Mucosa of descending colon (tissue), 3 donors: ENCODE data around the gene HCFC2. TPM values are rescaled to one million over a fixed set of nuclear protein-coding genes. Genes with fewer than 3 reads are reported as not detected.

ENCODE experiments used
- ATAC-seq: fragments of 200-7000 bp; cut with Tn5 transposase; one replicate; pipeline ENCODE4 v1.9.1; 2020; ENCODE audit warnings: mild to moderate bottlenecking, moderate library complexity
- DNase-seq, 3 donors: peaks; one replicate each; pipeline ENCODE4 v3.0.0-alpha.2; 2020
- H3K36me3 ChIP-seq: fragments of 200-600 bp; one replicate; pipeline ENCODE4 v1.8.0; 2021; ENCODE audit warnings: low read depth, mild to moderate bottlenecking
- H3K4me1 ChIP-seq: fragments of 200-600 bp; one replicate; pipeline ENCODE4 v1.8.0; 2021; ENCODE audit warnings: low read depth, mild to moderate bottlenecking
- H3K4me3 ChIP-seq: fragments of 200-600 bp; one replicate; pipeline ENCODE4 v1.8.0; 2021; ENCODE audit warnings: mild to moderate bottlenecking
- H3K9me3 ChIP-seq: fragments of 200-600 bp; one replicate; pipeline ENCODE4 v1.8.0; 2021; ENCODE audit warnings: mild to moderate bottlenecking
- CTCF ChIP-seq: fragments of 200-600 bp; IDR thresholded peaks from one replicate; pipeline ENCODE4 v1.8.0; 2022; ENCODE audit warnings: antibody characterized with exemption, mild to moderate bottlenecking
- intact Hi-C, 2 donors: fragments of 100-400 bp; cut with DNase I in 1 of 2; cut with micrococcal nuclease in 1 of 2; formaldehyde crosslinking; loops; one replicate each; pipeline versions ENCODE4 v1.11.0 to v1.11.1; 2022; cut with DNase I, micrococcal nuclease
- total RNA-seq, 3 donors: library from RNA; stranded (reverse); fragmentation: NEBNext Ultra II Directional in 2 of 3; extraction: Animal tissue kit (Norgen Biotek cat#: 25700) in 2 of 3; gene quantifications; one replicate each; pipeline versions ENCODE4 v1.2.1 to v1.2.4, GENCODE V29; 2021 to 2023
- donor health status: DM: no; HTN: no; CAD: no; lungs with moderate emphysema.
- donor health status: DM: no; HTN: no; CAD: no.
- donor health status: DM: no; HTN: yes; CAD: no.

The HCFC2 gene
- total RNA-seq, 3 donors from 2014 or later: 13.8 to 31.9 (median 14.2) TPM

GRCh38 chr12:104152685-104153241 is 88.4 kb downstream of the HCFC2 start:
- ATAC-seq (no peak), DNase-seq (no peak)
- Histone ChIP-seq H3K4me1 (no peaks in the 10 kb centered on the region), H3K9me3 (no peaks in the 10 kb centered on the region), H3K36me3 (no peaks in the 10 kb centered on the region), H3K4me3 (no peak overlapping the region)
- intact Hi-C loops: no loop called here
- TF ChIP-seq CTCF: no peak

- no peak for TF ChIP-seq CTCF
- no peak overlapping the region for H3K4me3 ChIP-seq
- intact Hi-C loops: no loop called here
- no peaks in the 10 kb centered on the region for H3K36me3 ChIP-seq
- H3K4me1 ChIP-seq: no peaks in the 10 kb centered on the region
- DNase-seq: no peak
- no peak for ATAC-seq
- no peaks in the 10 kb centered on the region for H3K9me3 ChIP-seq
These were observed 90.0 kb downstream of the HCFC2 start for GRCh38 chr12:104154286-104154685.

DNA sequence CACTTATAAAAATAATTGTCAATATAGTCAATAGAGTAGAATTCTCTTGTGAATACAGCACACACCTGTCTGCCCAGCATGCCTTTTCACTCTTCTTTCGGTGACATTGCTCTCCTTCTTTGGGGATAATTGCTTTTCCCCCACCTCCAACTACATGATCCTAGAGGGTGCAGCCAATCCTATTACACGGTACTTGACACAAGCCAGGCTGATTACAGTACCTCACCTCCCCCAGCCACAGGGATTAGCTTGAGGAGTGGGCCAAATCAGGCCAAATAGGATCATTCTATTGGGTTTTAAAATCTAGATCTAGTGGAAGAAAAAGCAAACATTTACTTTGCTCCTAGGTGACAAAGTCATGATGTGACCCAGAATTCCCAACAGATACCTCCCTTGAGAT is 90.5 kb downstream of the HCFC2 start:
- Histone ChIP-seq H3K9me3 (no peaks in the 10 kb centered on the region), H3K4me3 (no peak overlapping the region), H3K36me3 (no peaks in the 10 kb centered on the region), H3K4me1 (no peaks in the 10 kb centered on the region)
- ATAC-seq (no peak), DNase-seq (no peak)
- intact Hi-C loops: no loop called here
- no peak for TF ChIP-seq CTCF

Other genes with a start within 250 kb of the HCFC2 start
- 100 to 1,000 TPM in 1 of 3 donors, 10 to 100 TPM in 2; 13.7 to 283 (median 18.0) TPM for gene NT5DC3, start 223.3 kb upstream of the HCFC2 start, total RNA-seq
- gene HSP90B1, start 134.1 kb upstream of the HCFC2 start, total RNA-seq: 100 to 1,000 TPM; 423 to 471 (median 461) TPM
- 10 to 100 TPM; 23.5 to 29.2 (median 27.7) TPM for gene TDG, start 98.7 kb upstream of the HCFC2 start, total RNA-seq
- 10 to 100 TPM in 1 of 3 donors, 1 to 10 TPM in 2; 2.5 to 13.7 (median 4.4) TPM for gene GLT8D2, start 14.3 kb upstream of the HCFC2 start, total RNA-seq
- 10 to 100 TPM; 16.2 to 73.9 (median 18.9) TPM for gene NFYB, start 73.7 kb downstream of the HCFC2 start, total RNA-seq
- 100 to 1,000 TPM in 1 of 3 donors, 10 to 100 TPM in 2; 76.0 to 117 (median 77.5) TPM for gene TXNRD1, start 151.2 kb downstream of the HCFC2 start, total RNA-seq
- gene EID3, start 239.2 kb downstream of the HCFC2 start, total RNA-seq: 1 to 10 TPM; 2.4 to 6.4 (median 3.9) TPM